Mononuclear cell (primary cell): ENCODE results near the gene SH3BP5L. TPM values are rescaled to one million over a fixed set of nuclear protein-coding genes. Genes with fewer than 3 reads are reported as not detected.

Source experiments
- H3K27me3 ChIP-seq: 2 replicates; pipeline ENCODE4 v1.6.0; 2011; ENCODE audit warnings: low read length, control low read depth; ENCODE audit not compliant: insufficient read depth
- H3K4me1 ChIP-seq: 2 replicates; pipeline ENCODE4 v1.5.1; 2011; ENCODE audit warnings: mild to moderate bottlenecking, low read length, control low read depth; ENCODE audit not compliant: insufficient read depth
- H3K4me3 ChIP-seq: 2 replicates; pipeline ENCODE4 v1.5.1; 2011; ENCODE audit warnings: mild to moderate bottlenecking, low read length, moderate library complexity
- H3K9me3 ChIP-seq: 2 replicates; pipeline ENCODE4 v1.5.1; 2011; ENCODE audit warnings: low read depth, mild to moderate bottlenecking, control low read depth, low read length
- total RNA-seq: library from RNA; depleted of rRNA; stranded (reverse); fragments of >200 nt; gene quantifications from one replicate; pipeline ENCODE4 v1.2.3, GENCODE V29; 2012

The SH3BP5L gene
- total RNA-seq, 1 donor = 8.7 TPM

DNA sequence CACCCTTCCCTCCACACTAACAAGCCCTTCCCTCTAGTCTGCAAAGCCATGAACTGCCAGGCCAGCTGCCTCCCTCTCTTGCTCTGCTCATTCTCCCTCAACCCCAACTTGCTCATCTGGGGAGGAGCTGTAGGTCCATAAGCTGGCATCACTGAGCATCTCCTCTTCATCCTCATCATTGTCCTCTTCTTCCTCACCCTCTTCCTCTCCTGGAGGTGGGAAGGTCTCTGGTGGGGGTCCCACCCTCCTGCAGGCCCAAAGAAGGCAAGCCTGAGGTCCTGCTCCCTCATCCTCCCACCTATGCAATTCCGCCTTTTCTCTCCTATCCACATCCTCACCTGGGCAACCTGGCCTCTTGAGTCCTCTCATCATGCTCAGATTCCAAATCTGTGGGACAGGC is 30.5 kb upstream of the SH3BP5L start:
- Histone ChIP-seq H3K4me1 (peaks cover 62% of the 10 kb centered on the region), H3K27me3 (no peaks in the 10 kb centered on the region), H3K4me3 (no peak overlapping the region), H3K9me3 (no peaks in the 10 kb centered on the region)

DNA sequence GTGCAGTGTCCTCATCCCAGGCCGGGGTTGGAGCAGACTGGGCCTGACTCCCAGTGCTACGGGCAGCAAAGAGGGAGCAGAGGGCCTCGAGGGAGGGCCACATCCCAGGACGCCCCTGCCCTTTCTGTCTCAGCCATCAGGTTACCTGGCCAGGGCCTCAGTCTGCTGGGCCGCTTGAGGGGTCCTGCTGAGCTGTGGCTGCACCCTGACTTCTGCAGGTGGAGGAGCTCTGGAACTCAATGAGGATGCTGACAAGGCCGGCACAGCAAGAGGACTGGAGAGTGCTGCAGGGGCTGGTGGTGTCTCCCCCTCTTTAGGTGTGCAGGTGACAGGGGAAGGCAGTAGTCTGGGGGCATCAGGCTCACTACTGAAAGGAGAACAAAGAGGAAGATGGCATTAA is 29.9 kb upstream of the SH3BP5L start:
- Histone ChIP-seq H3K4me1 (peaks cover 62% of the 10 kb centered on the region), H3K4me3 (no peak overlapping the region), H3K27me3 (no peaks in the 10 kb centered on the region), H3K9me3 (no peaks in the 10 kb centered on the region)

DNA sequence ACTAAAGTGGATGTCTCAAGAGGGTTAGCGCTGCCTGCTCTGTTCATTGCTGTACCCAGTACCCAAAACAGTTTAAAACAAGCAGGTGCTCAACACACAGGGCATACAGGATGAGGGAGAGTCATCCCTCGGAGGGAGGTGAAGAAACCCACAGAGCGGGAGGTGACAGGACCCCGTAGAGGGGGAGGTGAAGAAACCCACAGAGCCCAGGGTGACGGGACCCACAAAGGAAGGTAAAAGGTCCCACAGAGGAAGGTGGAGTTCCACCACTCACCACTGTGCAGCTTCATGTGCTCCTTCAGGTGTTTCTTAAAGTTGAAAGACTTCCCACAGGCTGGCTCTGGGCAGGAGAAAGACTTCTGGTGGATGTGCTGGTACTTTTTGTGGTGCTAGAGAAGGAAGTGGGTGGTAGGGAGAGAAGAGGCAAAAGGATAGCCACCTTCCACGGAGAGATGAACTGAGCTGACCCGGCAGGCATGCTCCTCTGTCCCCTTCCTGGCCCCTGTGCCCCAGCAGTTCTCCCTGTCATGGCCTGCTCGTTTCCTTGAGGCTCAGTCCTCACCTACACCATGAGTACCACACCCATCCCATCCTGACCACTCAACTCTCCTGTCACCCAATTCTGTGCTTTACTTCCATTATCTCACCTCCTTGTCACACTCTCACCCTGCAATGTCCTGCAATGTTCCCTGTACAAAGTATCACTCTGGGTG is 28.1 kb upstream of the SH3BP5L start:
- Histone ChIP-seq H3K27me3 (no peaks in the 10 kb centered on the region), H3K4me1 (peaks cover 49% of the 10 kb centered on the region), H3K9me3 (no peaks in the 10 kb centered on the region), H3K4me3 (no peak overlapping the region)

DNA sequence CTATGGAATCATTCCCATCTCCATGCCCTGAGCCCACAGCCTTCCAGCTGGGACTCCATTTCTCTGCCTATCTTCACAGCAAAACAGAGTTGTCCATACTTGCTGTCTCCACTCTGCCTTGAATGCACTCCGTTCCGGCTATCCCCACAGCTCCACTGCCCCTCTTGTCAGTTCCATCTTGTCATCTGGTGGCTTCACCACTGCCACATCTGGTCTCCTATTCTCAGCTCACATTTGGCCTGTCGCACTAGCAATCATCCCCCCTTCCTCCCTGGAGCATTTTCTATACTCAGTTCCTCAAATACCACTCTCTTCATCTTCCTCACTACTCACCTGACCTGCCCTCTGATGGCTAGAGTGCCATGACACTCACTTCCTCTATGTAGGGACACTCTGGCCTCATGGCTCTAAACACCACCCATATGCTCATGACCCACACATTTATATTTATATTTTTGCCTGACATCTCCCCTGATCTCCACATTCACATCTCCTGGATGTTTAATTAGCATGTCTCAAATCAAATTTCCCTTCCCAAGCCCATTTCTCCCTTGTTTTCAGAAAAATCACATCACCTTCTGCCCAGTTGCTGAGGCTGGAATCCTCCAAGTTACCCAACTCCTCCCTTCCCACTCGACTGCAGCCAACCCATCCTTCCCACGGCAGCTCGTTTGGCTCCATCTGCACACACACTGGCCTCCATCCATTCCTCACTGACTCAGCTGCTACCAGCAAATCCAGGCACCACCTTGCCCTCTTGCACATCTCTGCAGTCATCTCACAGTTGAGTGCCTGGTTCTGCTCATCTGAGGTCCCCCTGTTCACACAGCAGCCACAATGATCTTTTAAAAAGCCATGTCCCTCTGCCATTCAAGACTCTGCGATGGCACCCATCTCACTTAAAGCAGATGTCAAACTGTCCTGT is 27.0 kb upstream of the SH3BP5L start:
- Histone ChIP-seq H3K27me3 (no peaks in the 10 kb centered on the region), H3K9me3 (no peaks in the 10 kb centered on the region), H3K4me1 (peaks cover 40% of the 10 kb centered on the region), H3K4me3 (no peak overlapping the region)

DNA sequence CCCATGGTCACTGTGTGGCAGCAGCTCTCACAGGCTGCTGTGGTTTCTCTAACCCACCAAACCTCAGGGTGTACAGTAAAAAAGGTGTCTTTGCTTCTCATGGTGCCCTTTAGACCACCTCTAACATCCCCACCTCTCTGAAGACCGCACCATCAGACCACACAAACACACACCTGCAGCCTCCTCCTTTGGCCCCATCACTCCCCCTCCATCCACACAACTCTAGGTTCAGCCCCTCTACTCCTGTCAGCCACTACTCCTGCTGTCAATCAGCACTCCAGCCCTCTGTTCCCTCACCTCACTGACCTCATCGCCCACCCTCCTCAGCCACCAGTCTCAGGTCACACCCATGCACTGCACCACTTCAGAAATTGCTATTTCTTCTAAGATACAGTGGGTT is 25.7 kb upstream of the SH3BP5L start:
- H3K9me3 ChIP-seq = no peaks in the 10 kb centered on the region
- no peak overlapping the region for H3K4me3 ChIP-seq
- no peaks in the 10 kb centered on the region for H3K27me3 ChIP-seq
- peaks cover 31% of the 10 kb centered on the region for H3K4me1 ChIP-seq

DNA sequence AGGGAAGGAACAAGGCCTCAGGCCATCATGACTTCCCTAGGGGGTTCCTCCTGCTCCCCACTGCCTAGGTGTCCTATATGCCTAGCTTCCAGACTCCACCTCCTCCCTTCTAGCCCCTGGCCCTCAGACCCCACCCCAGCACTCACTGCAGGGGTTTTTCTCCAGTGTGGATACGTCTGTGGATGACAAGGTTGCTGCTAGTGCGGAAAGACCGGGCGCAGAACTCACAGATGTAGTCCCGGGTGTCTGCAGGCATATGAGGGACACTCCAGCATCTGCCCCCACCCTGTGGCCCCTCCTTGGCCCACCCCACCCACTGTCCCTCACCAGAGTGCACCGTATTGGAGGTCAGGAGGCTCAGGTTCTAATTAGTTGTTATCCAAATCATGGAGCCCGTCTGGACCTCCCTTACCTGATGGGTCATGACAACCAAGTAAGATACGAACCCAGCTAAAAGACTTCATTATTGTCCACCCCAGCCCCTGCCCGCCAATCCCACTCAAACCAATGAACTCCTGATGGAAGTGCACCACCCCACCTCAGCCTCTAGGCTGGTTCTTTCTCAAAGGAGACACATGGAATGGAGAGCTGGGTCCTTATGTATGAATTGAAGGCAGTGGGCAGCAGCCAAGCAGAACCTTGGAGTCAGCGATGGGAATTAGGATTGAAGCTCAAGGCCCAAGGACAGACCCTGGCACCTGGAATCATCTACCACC is 25.0 kb upstream of the SH3BP5L start:
- no peaks in the 10 kb centered on the region for H3K27me3 ChIP-seq
- H3K4me3 ChIP-seq = no peak overlapping the region
- H3K4me1 ChIP-seq = peaks cover 31% of the 10 kb centered on the region
- no peaks in the 10 kb centered on the region for H3K9me3 ChIP-seq

DNA sequence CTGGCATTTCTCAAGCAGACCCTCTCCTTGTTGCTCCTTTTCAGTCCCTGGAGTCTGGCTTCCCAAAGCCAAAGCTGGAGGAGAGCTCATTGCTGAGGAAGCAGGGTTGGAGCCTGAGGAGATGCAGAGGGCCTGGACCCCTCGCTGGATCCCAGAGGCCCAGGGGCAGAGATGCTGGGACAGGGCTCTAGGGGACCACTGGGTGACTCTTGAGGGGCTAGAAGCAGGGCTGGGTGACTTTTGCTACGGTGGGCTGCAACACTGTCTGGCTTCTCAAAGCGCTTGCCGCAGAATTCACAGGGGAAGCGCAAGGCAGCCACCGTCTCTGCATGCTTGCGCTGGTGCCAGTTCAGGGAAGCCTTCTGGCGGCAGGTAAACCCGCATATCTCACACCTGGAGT is 24.4 kb upstream of the SH3BP5L start:
- Histone ChIP-seq H3K9me3 (no peaks in the 10 kb centered on the region), H3K27me3 (no peaks in the 10 kb centered on the region), H3K4me1 (peaks cover 31% of the 10 kb centered on the region), H3K4me3 (no peak overlapping the region)

DNA sequence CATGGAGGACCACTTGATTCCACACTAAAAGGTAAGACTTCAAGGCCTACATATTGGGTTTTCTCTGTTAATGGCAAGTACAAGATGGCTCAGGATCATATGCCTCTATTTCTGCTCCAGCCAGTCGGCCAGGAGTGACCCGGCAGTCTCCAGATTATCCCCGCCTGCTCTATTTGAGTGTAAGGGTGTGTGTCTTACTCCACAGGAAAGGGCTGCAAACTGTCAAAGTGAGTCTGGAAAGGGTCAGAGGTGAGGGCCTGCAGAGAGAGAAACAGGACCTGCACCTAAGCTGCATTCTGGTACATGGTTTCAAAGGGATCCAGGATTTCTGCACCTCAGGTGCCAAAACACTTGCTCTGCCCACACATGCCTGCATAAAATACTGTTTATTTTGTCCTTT is 23.9 kb upstream of the SH3BP5L start:
- Histone ChIP-seq H3K4me3 (no peak overlapping the region), H3K4me1 (peaks cover 27% of the 10 kb centered on the region), H3K27me3 (no peaks in the 10 kb centered on the region), H3K9me3 (no peaks in the 10 kb centered on the region)

DNA sequence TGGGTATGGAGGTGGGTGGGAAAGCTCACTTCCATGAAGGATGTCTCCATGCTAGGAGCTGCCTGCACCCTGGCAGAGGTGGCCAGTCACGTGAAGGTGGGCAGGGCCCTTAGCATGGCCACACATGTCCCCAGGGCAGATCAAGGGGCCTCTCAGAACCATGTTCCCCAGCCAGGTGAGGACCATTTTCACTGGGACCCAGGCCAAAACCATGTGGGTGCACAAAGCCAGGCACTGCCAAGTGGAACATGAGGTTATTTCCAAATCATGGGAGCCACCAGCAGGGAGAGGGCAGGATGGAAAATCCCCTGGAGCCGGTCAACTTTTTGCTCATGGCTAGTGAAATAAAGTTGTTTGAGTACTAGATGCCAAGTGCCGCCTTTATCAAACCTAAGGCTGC is 23.4 kb upstream of the SH3BP5L start:
- Histone ChIP-seq H3K4me3 (no peak overlapping the region), H3K27me3 (no peaks in the 10 kb centered on the region), H3K4me1 (peaks cover 22% of the 10 kb centered on the region), H3K9me3 (no peaks in the 10 kb centered on the region)

DNA sequence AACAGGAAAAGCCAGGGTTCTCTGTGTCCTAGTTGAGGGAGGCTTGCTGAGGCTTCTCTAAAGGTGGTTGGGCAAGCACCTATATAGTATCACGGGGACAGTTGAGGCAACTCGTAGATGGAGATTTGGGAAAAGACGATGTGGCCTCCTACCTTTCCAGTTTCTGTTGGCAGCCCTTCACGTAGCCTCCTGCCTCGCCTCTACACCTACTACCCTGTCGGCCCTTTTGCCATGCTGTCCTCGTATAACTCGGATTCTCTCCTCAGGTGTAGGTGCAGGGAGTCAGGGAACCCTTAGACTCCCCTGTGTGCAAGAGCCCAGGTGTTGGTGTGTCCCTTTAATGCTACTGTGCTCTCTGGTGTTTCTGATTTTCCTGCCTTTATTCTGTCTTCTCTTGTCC is 22.9 kb upstream of the SH3BP5L start:
- peaks cover 17% of the 10 kb centered on the region for H3K4me1 ChIP-seq
- no peaks in the 10 kb centered on the region for H3K9me3 ChIP-seq
- no peaks in the 10 kb centered on the region for H3K27me3 ChIP-seq
- H3K4me3 ChIP-seq = no peak overlapping the region

DNA sequence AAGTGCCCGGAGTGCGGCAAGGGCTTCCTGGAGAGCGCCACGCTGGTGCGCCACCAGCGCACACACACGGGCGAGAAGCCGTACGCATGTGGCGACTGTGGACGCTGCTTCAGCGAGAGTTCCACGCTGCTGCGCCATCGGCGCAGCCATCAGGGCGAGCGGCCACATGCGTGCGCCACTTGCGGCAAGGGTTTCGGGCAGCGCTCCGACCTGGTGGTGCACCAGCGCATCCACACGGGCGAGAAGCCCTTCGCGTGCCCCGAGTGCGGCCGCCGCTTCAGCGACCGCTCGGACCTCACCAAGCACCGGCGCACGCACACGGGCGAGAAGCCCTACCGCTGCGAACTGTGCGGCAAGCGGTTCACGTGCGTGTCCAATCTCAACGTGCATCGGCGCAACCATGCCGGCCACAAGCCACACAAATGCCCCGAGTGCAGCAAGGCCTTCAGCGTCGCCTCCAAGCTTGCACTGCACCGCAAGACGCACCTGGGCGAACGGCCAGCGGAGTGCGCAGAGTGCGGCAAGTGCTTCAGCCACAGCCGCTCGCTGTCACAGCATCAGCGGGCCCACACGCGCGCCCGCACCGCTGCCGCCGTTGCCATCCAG is 22.3 kb upstream of the SH3BP5L start:
- Histone ChIP-seq H3K9me3 (no peaks in the 10 kb centered on the region), H3K27me3 (no peaks in the 10 kb centered on the region), H3K4me1 (peaks cover 12% of the 10 kb centered on the region), H3K4me3 (no peak overlapping the region)

DNA sequence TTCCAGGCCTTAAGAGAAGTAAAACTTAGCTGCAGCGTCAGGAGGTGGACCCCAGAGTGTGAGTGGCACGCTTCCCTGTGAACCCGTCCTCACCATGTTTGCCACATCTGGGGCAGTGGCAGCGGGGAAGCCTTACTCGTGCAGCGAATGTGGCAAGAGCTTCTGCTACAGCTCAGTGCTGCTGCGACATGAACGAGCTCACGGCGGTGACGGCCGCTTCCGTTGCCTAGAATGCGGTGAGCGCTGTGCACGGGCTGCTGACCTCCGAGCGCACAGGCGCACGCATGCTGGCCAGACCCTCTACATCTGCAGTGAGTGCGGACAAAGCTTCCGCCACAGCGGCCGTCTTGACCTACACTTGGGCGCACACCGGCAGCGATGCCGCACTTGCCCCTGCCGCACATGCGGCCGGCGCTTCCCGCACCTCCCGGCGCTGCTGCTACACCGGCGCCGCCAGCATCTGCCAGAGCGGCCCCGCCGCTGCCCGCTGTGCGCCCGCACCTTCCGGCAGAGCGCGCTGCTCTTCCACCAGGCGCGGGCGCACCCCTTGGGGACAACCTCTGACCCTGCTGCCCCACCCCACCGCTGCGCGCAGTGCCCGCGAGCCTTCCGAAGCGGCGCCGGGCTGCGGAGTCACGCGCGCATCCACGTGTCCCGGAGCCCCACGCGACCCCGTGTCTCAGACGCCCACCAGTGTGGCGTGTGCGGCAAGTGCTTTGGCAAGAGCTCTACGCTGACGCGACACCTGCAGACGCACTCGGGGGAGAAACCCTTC is 21.7 kb upstream of the SH3BP5L start:
- Histone ChIP-seq H3K4me1 (peaks cover 7% of the 10 kb centered on the region), H3K27me3 (no peaks in the 10 kb centered on the region), H3K9me3 (no peaks in the 10 kb centered on the region), H3K4me3 (no peak overlapping the region)

DNA sequence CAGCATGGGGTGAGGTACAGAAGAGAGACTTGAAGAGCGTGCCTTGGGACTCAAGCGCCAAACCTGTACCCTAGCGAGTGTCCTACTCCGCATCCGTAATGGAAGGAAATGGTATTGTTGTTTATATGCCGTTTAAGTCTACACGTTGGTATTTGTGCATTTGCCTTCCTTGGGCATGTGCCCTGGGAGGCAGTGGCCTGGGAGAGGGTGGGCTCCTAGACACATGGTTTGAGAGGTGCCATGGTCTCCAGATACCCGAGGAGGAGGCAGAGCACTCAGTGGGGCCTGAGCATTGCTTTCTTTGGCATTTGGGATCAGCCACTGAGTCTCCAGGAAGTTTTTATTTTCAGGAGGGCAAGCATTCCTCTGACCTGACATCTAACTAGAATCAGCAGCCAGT is 18.8 kb upstream of the SH3BP5L start:
- Histone ChIP-seq H3K9me3 (no peaks in the 10 kb centered on the region), H3K27me3 (no peaks in the 10 kb centered on the region), H3K4me1 (peaks cover 20% of the 10 kb centered on the region), H3K4me3 (no peak overlapping the region)

DNA sequence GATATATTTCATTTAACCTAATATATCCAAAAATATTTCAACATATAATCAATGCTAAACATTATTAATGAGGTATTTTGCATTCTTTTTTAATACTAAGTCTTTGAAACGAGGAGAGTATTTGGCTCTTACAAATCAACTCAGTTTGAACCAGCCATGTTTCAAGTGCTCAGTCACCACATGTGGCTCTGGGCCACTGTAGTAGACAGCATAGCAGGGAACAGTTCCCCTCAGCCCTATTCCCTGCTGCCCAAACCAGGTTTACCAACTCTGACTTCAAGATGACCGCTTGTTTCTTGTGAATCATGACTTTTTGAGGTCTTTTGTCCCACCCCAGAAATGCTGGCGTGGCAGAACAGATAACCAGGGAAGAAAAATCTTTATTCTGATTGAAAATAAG is 18.0 kb upstream of the SH3BP5L start:
- Histone ChIP-seq H3K9me3 (no peaks in the 10 kb centered on the region), H3K27me3 (no peaks in the 10 kb centered on the region), H3K4me3 (no peak overlapping the region), H3K4me1 (peaks cover 27% of the 10 kb centered on the region)
